HG03108 (cell line): Measurements from ENCODE around the gene WDR93.
"Not testable (repeated sequence)": the region's sequence is repeated elsewhere in the genome, so short reads cannot be mapped to it uniquely, and the experiment has no call there.

ENCODE experiments used
- ATAC-seq: cut with Tn5 transposase; IDR thresholded peaks from one replicate; pipeline ENCODE4 v1.9.1; 2021; ENCODE audit warnings: moderate library complexity; ENCODE audit not compliant: unreplicated experiment

The WDR93 gene

GRCh38 chr15:89766357-89767311 is 76.0 kb downstream of the WDR93 start:
- no peak for ATAC-seq

- ATAC-seq = no peak
These were observed 76.9 kb downstream of the WDR93 start for GRCh38 chr15:89767411-89767915.

- ATAC-seq = no peak
These were observed 77.5 kb downstream of the WDR93 start for GRCh38 chr15:89768071-89768500.

- no peak for ATAC-seq
These were observed 78.8 kb downstream of the WDR93 start for GRCh38 chr15:89769366-89769765.

DNA sequence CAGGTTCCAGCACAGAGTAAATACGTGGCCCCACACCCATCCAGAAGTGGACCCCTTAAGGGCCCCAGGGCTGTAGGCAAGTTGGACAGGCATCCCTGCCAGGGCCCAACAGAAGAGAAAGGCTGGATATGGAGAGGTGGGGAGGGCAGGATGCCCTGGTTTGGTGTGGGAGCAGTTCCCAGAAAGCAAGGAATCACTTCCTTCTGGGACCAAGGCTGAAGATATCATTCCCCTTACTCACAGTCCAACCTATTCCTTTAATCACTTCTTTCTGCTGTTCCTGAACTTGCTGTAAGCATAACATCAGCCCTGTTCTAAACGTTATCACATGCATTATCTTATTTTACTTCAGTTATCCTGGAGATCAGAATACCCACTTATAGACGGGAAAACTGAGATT is 79.4 kb downstream of the WDR93 start:
- no peak for ATAC-seq

GRCh38 chr15:89772932-89773583 is 82.4 kb downstream of the WDR93 start:
- no peak for ATAC-seq

DNA sequence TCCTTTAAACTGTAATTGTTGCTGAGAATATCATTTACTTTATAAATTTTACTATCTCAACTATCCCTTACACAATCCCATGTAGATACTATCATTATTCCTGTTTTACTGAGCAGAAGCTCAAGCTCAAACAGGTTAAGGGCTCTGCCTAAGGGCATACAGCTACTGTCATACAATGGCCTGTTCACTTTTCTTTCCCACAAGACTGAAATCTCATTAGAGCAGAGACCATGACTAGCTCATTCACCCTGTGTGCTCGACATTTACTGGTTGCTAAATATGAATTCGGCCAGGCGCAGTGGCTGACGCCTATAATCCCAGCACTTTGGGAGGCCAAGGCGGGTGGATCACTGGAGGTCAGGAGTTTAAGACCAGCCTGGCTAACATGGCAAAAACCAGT is 83.9 kb downstream of the WDR93 start:
- no peak for ATAC-seq

GRCh38 chr15:89775815-89776214 is 85.2 kb downstream of the WDR93 start:
- no peak for ATAC-seq

GRCh38 chr15:89776274-89777072 is 85.9 kb downstream of the WDR93 start, which contains the start of gene MESP2:
TSS of gene MESP2 (plus strand) at chr15:89776332. CDS start at chr15:89776358, 26 bp downstream.
- no peak for ATAC-seq

GRCh38 chr15:89777073-89777751 is 86.6 kb downstream of the WDR93 start:
- no peak for ATAC-seq

DNA sequence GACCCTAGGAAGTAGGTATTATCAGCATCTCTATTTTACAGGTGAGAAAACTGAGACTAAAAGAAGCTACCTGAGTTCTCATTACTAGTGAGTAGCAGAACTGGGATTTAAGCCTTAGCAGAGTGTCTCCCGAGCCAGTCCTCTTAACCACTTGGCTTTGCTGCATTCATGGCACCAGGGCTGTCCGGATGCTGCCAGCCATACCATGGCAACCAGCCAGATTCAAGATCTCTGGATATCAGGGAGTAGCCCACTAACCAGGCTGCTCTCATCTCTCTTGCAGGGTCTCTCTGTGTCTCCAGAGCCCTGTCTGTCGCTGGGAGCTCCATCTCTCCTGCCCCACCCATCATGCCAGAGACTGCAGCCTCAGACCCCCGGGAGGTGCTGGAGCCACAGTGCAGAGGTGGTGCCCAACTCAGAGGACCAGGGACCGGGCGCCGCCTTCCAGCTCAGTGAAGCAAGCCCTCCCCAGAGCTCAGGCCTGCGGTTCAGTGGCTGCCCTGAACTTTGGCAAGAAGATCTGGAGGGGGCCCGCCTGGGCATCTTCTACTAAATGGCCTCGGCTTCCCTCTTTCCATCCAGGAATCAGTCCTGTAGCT is 87.3 kb downstream of the WDR93 start:
- no peak for ATAC-seq

DNA sequence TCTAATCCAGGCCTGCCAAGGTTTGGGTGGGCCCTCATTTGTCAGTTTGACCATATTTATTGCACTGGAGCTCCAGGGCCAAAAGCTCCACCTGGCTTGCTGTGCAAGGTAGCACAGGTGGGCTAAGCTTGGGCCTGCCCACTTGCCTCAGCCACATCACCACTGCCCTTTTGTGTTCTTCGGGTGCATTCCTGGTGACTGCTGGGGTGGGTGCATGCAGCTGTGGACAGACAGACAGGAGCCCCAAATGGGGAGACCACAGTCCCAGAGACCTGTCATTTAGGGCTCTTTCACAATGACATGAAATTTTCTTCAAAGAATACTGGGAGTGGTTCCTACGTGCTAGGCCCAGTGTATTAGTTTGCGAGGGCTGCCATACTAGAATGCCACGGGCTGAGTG is 88.2 kb downstream of the WDR93 start:
- ATAC-seq = no peak

DNA sequence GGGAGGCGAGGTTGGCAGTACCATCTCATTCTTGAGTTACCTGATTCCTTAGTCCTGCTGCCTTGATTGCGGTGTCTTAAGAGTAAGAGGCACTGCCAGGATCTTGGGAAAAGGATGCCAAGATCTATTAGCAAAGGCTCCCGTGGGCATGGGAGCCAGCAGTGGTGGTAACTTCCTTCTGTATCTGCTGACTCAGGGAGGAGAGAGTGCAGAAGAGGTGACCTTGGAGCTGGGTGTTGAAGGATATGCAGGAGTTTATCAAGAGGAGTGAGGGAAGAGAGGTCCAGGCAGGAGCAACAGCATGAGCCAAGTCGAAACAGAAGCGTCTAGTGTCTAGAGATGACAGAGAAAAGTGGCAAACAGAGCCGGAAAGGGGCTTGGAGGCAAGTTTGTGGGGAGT is 90.0 kb downstream of the WDR93 start:
- no peak for ATAC-seq

GRCh38 chr15:89781055-89781454 is 90.4 kb downstream of the WDR93 start:
- ATAC-seq = peak; percentile 49

DNA sequence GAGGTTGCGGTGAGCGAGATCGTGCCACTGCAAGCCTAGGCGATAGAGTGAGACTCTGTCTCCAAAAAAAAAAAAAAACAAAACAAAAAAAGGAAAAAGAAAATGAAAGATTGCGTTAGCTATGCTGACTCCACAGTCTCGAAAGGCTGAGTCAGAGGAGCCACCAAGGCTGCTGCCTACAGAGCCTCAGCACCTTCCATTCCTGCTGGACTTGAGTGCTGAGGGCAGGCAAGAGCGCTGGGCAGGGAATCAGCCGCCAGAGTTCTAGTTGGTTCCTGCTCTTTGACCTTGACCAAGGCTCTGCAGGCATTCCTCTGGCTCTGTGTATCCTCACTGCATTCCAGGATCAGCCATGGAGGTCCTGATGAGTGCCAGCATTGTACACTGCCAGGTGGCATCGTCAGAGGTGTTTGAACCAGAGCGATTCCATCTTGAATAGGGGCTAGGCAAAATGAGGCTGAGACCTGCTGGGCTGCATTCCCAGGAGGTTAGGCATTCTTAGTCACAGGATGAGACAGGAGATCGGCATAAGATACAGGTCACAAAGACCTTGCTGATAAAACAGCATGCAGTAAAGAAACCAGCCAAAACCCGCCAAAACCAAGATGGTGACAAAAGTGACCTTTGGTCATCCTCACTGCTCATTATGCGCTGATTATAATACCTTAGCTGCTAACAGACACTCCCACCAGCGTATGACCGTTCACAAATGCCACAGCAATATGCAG is 91.4 kb downstream of the WDR93 start:
- ATAC-seq = no peak

DNA sequence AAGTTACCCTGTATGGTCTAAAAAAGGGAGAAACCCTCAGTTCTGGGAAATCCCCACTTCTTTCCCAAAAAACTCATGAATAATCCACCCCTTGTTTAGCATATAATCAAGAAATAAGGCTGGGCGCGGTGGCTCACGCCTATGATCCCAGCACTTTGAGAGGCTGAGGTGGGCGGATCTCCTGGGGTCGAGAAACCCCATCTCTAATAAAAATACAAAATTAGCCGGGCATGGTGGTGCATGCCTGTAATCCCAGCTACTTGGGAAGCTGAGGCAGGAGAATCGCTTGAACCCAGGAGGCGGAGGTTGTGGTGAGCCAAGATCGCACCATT is 92.0 kb downstream of the WDR93 start:
- not testable (repeated sequence) for ATAC-seq

- ATAC-seq = no peak
These were observed 92.7 kb downstream of the WDR93 start for GRCh38 chr15:89783111-89783860.

GRCh38 chr15:89783861-89784685 is 93.5 kb downstream of the WDR93 start:
- ATAC-seq = no peak
